LNCaP clone FGC (cell line): Measurements from ENCODE around the gene SLCO3A1.

Experiments
- DNase-seq: peaks from one replicate; pipeline ENCODE4 v3.0.0-alpha.2; 2011; ENCODE audit warnings: low read depth
- H3K4me3 ChIP-seq: 2 replicates; pipeline ENCODE4 v1.5.1; 2011; ENCODE audit warnings: mild to moderate bottlenecking, low read depth, low read length, control low read depth
- TF ChIP-seq, protein P1 (sequence below): IDR thresholded peaks from 2 replicates; pipeline ENCODE4 v1.5.1; 2012; ENCODE audit warnings: mild to moderate bottlenecking; ENCODE audit not compliant: control insufficient read depth, insufficient read depth; ENCODE audit errors: extremely low read depth

SLCO3A1 gene

DNA sequence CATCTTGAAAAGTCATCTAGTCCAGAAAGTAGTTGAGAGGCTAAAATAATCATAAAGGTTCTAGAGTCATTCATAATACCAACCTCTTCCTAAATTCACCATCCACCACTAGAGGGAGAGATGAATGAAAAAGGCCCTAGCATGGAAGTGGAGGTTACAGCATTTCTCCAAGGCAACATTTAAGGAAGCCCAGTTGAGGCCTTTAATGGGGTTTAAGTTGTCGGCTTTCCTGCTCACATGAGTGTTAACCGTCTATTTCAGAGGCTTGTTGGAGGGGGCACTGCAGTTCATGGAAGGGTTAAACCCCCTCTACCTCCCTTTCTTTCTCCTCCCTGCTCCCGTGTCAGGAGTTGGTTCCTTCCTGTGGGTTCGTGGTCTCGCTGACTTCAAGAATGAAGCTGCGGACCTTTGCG lies 3.8 kb upstream of the SLCO3A1 start:
- H3K4me3 ChIP-seq = no peak overlapping the region
- DNase-seq = no peak

DNA sequence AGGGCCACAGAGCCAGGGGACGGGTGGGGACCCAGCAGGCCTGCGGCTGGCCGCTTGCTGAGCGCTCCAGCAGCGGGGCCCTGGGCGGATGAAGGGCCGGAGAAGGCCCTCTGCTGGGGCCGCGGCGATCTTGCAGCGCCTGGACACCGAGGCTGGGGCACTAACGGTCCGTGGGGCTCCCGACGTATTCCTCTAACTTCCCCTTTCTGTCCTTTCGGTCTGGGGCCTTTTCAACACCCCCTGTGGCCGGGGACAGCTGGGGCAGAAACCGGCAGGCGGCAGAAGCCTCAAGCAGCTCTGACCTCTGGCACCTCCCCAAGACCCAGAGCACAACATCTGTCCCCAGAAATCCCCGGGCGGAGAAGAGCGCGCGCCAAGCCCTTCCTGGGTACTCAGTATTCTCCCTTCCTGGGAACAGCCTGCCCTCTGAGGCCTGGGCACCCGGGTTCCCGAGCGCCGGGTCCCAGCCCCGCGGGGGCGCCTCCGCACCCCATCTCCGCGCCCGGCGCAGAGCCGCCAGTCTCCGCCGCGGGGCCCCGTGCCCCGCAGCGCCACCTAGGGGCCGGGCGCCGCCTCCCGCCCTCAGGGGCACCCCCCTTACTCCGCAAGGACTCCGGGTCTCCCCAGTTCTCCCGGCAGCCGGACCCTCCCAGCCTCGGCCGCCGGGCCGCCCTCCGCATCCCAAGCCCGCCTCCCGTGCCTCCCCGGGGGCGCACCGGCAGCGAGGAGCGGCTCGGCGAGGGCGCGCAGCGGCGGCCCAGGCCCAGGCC lies 582 bp upstream of the SLCO3A1 start:
- H3K4me3 ChIP-seq = no peak overlapping the region
- no peak for DNase-seq
- TF ChIP-seq, protein P1, sequence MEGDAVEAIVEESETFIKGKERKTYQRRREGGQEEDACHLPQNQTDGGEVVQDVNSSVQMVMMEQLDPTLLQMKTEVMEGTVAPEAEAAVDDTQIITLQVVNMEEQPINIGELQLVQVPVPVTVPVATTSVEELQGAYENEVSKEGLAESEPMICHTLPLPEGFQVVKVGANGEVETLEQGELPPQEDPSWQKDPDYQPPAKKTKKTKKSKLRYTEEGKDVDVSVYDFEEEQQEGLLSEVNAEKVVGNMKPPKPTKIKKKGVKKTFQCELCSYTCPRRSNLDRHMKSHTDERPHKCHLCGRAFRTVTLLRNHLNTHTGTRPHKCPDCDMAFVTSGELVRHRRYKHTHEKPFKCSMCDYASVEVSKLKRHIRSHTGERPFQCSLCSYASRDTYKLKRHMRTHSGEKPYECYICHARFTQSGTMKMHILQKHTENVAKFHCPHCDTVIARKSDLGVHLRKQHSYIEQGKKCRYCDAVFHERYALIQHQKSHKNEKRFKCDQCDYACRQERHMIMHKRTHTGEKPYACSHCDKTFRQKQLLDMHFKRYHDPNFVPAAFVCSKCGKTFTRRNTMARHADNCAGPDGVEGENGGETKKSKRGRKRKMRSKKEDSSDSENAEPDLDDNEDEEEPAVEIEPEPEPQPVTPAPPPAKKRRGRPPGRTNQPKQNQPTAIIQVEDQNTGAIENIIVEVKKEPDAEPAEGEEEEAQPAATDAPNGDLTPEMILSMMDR = peak; percentile 48

More for the DNA sequence above, 3.8 kb upstream of the SLCO3A1 start:
- TF ChIP-seq, protein P1 = peak; percentile 38

DNA sequence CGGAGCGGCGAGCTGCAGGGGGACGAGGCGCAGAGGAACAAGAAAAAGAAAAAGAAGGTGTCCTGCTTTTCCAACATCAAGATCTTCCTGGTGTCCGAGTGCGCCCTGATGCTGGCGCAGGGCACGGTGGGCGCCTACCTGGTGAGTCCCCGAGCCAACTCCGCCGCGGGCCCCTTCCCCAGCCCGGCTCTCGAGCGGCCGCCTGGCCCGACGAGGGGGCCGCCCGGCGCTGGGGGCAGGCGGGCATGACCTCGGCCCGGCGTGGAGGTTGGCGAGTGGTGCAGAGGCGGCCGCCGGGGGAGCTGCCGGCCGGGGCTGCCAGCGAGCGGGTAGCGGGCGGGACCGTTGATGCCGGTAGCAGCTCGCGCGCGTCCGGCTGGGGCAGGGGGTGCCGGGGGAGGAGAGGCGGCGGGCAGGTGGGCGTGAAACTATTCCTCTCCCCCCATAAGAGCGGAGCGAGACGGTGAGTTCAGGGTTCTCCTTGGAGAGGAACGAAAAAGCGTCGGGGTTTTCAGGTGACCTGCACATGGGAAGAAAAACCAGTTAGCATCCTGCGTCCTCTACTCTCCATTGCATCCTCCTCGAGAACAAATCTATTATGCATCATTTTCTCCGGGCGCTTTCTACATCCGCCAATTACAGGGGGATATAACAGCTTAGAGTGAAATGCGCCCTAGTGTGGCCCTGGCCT lies 585 bp downstream of the SLCO3A1 start:
- TF ChIP-seq, protein P1 = no peak
- no peak for DNase-seq
- no peak overlapping the region for H3K4me3 ChIP-seq

DNA sequence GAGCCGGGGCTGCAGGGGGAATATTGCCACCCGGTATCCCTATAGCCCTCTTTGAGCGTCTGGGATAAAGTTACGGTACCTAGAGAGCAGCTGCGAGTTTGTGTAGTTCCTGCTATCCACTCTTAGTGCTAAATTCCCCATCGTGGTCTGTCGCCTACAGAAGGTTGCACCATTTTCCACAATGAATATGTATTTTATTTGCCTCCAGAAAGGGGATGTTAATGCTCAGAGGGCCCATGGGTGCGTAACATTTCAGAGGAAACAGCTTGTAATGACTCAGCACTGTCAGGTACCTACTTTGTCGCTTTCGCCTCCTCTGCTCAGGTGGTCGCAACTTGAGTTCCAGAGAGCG lies 1.1 kb downstream of the SLCO3A1 start:
- H3K4me3 ChIP-seq = no peak overlapping the region
- DNase-seq = no peak

DNA sequence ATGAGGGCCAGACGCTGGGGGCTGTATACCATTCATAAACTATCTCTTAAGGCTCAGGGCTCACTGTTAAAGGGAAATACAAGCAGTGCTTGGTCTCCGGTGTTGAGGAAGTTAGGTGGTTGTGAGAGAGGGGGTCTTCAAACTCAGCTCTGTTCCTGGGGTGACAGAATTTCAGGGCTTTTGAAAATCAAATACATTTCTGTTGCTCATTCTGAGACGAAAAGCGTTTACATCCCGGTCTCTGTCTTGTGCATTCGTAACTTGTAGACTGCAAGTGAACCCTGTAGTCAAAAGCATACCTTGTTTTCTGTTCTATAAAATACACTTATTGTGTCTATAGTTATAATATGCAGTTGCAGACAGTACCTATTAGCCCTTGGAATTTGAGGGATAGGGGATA lies 1.7 kb downstream of the SLCO3A1 start:
- no peak for DNase-seq
- TF ChIP-seq, protein P1 = no peak
- no peak overlapping the region for H3K4me3 ChIP-seq

More for the DNA sequence above, 1.1 kb downstream of the SLCO3A1 start:
- TF ChIP-seq, protein P1 = no peak

DNA sequence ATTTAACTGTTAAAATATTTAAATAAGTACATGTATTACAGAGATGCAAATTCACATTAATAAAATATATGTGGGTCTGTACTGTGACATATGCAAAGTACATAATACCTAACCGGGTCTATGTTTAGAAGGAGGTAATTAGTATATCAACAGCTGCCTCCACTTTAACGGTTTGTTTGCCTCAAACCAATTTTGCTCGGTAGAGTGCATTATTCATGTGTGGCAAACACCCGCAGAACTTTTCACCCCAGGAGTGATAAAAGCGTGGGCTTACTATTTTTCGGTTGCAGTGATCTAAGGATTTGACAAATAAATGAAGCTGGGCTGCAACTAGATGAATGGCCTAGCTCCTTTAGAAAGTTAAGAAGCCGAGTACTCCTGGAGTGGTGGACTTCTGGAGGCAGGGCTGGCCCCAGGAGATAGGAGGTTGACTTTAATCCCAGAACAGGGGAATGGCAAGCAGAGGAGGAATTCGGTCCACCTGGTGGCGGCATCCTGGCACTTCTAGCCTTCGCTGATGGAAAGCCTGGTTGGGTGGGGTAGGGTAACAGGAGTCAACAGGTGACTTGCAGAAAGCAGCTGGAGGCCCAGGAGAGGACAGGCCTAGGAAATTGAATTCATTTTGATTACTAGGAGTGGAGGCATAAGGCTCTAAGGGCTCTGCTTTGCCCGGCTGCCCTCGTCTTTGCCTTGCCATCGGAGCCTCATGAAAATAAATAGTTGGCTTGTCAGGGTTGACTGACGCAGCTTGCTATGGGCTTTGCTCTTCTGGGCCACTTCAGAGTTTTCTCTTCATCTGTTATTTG lies 2.4 kb downstream of the SLCO3A1 start:
- DNase-seq = no peak
- TF ChIP-seq, protein P1 = peak; percentile 24; the same call in 1 of the 2 replicates
- H3K4me3 ChIP-seq = no peak overlapping the region
